HG02885 (cell line): Measurements from ENCODE around the gene GDPD1.
A peak's percentile ranks its signal among the peaks of the same experiment; 100 is the strongest.
"Not testable (repeated sequence)": the region's sequence is repeated elsewhere in the genome, so short reads cannot be mapped to it uniquely, and the experiment has no call there.

Experiments used
- ATAC-seq: cut with Tn5 transposase; IDR thresholded peaks from one replicate; pipeline ENCODE4 v1.9.1; 2021; ENCODE audit warnings: mild to moderate bottlenecking; ENCODE audit not compliant: unreplicated experiment, poor library complexity

Gene GDPD1

DNA sequence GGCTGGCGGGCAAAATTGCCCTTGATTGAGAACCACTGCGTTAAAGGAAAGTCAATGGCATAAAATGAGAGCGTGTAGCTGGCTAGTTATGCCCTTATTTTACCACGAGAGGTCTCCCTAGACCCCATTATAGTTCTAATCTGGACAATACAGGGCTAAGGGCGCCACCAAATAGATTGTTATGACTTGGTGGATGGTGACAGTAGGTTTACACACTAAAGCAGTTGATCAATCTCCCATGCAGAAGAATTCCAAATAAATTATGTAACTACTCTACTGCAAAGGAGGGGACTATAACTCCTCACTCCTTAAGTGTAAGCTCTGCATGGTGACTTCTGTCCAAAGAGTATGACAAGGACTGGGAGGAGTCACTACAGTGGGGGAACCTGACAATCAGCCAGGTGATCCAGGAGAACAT, 90.7 kb downstream of the GDPD1 start:
- peak; percentile 53 for ATAC-seq

DNA sequence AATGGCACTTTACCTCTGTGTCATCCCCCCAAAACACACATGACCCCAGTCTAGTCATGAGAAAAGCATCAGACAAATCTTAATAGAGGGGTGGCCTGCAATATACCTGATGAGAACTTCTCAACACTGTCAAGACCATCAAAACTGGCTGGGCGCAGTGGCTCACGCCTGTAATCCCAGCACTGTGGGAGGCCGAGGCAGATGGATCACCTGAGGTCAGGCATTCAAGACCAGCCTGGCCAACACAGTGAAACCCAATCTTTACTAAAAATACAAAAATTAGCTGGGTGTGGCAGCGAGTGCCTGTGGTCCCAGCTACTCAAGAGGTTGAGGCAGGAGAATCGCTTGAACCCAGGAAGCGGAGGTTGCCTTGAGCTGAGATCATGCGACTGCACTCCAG, 91.2 kb downstream of the GDPD1 start:
- not testable (repeated sequence) for ATAC-seq

DNA sequence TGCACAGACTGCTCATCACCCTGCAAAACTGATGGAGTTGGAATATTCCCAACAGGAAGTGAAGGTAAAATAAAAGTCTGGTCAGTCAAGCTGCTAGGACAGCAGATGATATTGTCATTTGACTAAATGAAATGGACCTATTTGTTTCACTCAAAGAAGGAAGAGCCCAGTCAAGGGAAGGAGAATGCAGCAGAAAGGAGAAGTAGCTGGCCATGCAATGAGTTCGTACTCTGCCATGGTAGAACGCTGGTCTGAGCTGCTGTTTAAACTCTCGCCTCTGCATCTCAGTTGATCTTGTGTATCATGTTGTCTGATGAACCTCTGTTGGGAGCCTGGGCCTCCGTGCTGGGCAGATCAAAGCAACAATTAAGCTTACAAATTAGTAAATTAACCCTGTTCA, 95.6 kb downstream of the GDPD1 start:
- ATAC-seq: no peak
